ENCODE measurements around the gene MRPL49.

Gene MRPL49

DNA sequence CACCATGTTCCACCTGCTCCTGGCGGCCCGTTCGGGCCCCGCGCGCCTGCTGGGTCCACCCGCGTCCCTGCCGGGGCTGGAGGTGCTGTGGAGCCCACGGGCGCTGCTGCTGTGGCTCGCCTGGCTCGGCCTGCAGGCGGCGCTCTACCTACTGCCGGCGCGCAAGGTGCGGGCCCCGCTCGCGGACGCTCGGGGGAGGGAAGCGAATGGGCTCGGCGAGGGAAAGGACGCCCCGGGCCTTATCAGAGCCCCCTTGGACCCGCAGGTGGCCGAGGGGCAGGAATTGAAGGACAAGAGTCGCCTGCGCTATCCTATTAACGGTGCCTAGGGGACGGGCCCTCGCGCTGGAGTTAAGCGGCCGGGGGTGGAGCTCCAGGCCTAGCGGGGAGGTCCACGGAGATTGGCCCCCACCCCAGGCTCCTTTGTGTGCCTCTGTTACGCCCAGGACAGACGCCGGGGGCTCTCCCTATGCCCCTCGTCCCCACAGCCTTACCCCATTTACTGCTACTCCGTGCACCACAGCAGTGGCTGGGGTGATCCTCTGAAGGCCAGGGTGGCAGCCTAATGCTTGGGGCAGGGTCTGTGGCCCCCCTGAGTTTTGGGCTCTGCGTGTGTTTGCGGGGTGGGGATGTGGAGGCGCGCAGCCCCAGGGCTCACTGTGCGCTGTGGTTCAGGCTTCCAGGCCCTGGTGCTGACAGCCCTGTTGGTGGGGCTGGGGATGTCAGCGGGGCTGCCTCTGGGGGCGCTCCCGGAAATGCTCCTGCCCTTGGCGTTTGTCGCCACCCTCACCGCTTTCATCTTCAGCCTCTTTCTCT lies 9.4 kb upstream of the MRPL49 start:
- H3K27ac ChIP-seq (ENCODE audit: low read depth, low read length, severe bottlenecking): peak overlapping the region; percentile 16
- peak overlapping the region; percentile 81 for H3K4me3 ChIP-seq (ENCODE audit: extremely low read depth, insufficient read depth, low read length, poor library complexity, severe bottlenecking)
- WGBS, 2 experiments (ENCODE audit: insufficient coverage in 2 of 2): 2 to 3% methylated on average over 33 to 48 of the region's 57 CpGs
- H3K4me1 ChIP-seq (ENCODE audit: control insufficient read depth, insufficient read depth, low read length, poor library complexity, severe bottlenecking): peaks cover 24% of the 10 kb centered on the region
- peaks cover 33% of the 10 kb centered on the region for H3K36me3 ChIP-seq (ENCODE audit: control insufficient read depth, insufficient read depth, low read length)
- H3K9me3 ChIP-seq (ENCODE audit: control insufficient read depth, low read length): no peaks in the 10 kb centered on the region

DNA sequence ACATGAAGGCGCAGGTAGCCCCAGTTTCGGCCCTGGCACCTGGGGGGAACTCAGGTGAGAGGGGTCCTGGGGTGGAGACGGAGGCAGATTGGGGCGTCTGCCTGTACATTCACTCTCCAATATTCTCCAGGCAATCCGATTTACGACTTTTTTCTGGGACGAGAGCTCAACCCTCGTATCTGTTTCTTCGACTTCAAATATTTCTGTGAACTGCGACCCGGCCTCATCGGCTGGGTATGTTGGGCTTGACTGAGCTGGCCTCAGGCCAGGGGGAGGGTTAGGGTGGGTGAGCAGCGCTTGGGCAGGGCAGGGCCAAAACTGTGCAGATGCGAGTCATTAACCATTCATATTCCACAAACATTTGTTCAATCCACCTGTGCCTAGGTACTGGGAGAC lies 8.8 kb upstream of the MRPL49 start:
- Histone ChIP-seq H3K4me1 (ENCODE audit: control insufficient read depth, insufficient read depth, low read length, poor library complexity, severe bottlenecking) (peaks cover 24% of the 10 kb centered on the region), H3K9me3 (ENCODE audit: control insufficient read depth, low read length) (no peaks in the 10 kb centered on the region), H3K36me3 (ENCODE audit: control insufficient read depth, insufficient read depth, low read length) (peaks cover 35% of the 10 kb centered on the region), H3K4me3 (ENCODE audit: extremely low read depth, insufficient read depth, low read length, poor library complexity, severe bottlenecking) (peak overlapping the region; percentile 81), H3K27ac (ENCODE audit: low read depth, low read length, severe bottlenecking) (no peak overlapping the region)
- 91 to 92% methylated on average over 4 to 6 of the region's 14 CpGs for WGBS, 2 experiments (ENCODE audit: insufficient coverage in 2 of 2)

DNA sequence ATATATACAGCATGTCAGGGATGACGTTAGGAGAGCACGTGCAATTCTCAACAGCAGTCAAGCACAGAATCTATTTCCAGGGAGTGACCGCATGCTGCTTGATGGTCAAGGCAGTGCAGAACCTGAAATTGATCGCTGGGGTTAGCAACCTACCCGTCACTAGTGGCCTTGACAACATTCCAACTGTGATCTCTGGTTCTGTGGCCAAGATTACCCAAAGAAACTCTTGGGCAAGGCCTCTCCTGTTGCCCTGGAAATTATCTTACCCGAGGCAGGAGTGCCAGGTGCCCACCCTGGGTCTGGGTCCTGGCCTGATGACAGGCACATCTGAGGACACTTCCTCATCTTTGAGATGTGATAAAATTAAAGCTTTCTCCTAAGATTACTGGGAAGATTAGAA lies 8.3 kb upstream of the MRPL49 start:
- 92 to 96% methylated on average over 5 of the region's 6 CpGs for WGBS, 2 experiments (ENCODE audit: insufficient coverage in 2 of 2)
- peaks cover 24% of the 10 kb centered on the region for H3K4me1 ChIP-seq (ENCODE audit: control insufficient read depth, insufficient read depth, low read length, poor library complexity, severe bottlenecking)
- H3K4me3 ChIP-seq (ENCODE audit: extremely low read depth, insufficient read depth, low read length, poor library complexity, severe bottlenecking): no peak overlapping the region
- no peak overlapping the region for H3K27ac ChIP-seq (ENCODE audit: low read depth, low read length, severe bottlenecking)
- peaks cover 35% of the 10 kb centered on the region for H3K36me3 ChIP-seq (ENCODE audit: control insufficient read depth, insufficient read depth, low read length)
- no peaks in the 10 kb centered on the region for H3K9me3 ChIP-seq (ENCODE audit: control insufficient read depth, low read length)

DNA sequence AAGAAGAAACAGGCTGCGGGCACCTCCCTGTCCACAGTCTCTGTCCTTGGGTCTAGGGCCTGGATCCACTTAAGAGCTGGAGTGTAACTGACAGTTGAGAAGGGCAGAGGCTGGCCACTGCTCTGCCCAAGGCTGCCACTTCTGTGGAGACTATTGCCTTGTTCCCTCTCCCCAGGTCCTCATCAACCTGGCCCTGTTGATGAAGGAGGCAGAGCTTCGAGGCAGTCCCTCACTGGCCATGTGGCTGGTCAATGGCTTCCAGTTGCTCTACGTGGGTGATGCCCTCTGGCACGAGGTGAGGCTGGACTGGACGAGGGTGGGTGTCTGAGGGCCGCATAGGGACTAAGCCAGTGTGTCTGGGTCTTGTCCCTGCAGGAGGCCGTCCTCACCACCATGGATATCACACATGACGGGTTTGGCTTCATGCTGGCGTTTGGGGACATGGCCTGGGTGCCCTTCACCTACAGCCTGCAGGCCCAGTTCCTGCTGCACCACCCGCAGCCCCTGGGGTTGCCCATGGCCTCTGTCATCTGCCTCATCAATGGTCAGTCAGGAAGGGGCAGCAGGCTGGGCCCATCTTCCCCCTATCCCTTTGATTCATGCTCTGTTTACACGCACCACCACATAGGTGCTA lies 7.5 kb upstream of the MRPL49 start:
- no peaks in the 10 kb centered on the region for H3K9me3 ChIP-seq (ENCODE audit: control insufficient read depth, low read length)

DNA sequence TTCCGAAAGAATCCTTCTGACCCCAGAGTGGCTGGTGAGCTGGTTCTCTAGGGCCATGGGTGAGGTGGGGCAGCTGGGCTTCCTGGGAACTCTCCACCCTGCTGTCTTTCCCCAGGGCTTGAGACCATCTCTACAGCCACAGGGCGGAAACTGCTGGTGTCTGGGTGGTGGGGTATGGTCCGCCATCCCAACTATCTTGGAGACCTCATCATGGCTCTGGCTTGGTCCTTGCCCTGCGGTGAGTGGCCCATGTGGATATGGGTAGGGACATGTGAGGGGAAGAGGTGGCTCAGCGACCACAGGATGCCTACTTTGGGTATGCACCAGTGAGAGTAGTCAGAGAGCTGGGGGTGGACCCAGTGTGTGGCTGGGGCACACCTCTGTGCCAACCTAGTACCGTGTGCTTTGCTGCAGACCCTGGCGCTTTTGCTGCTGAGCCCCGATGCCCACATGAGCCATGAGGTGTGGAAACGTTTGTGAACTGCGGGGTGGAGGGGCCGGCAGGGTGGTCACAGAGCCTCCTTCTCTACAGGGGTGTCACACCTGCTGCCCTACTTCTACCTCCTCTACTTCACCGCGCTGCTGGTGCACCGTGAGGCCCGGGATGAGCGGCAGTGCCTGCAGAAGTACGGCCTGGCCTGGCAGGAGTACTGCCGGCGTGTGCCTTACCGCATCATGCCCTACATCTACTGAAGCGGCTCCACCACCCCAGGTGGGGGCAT lies 6.6 kb upstream of the MRPL49 start:
- no peak overlapping the region for H3K27ac ChIP-seq (ENCODE audit: low read depth, low read length, severe bottlenecking)
- no peaks in the 10 kb centered on the region for H3K9me3 ChIP-seq (ENCODE audit: control insufficient read depth, low read length)
- WGBS, 2 experiments (ENCODE audit: insufficient coverage in 2 of 2): 95 to 97% methylated on average over 18 of the region's 21 CpGs
- H3K36me3 ChIP-seq (ENCODE audit: control insufficient read depth, insufficient read depth, low read length): peaks cover 52% of the 10 kb centered on the region
- no peak overlapping the region for H3K4me3 ChIP-seq (ENCODE audit: extremely low read depth, insufficient read depth, low read length, poor library complexity, severe bottlenecking)
- peaks cover 24% of the 10 kb centered on the region for H3K4me1 ChIP-seq (ENCODE audit: control insufficient read depth, insufficient read depth, low read length, poor library complexity, severe bottlenecking)

More for the DNA sequence above, 7.5 kb upstream of the MRPL49 start:
- H3K27ac ChIP-seq (ENCODE audit: low read depth, low read length, severe bottlenecking): no peak overlapping the region
- H3K4me1 ChIP-seq (ENCODE audit: control insufficient read depth, insufficient read depth, low read length, poor library complexity, severe bottlenecking): peaks cover 24% of the 10 kb centered on the region
- H3K36me3 ChIP-seq (ENCODE audit: control insufficient read depth, insufficient read depth, low read length): peaks cover 43% of the 10 kb centered on the region
- WGBS, 2 experiments (ENCODE audit: insufficient coverage in 2 of 2): 95 to 96% methylated on average over 10 to 11 of the region's 11 CpGs
- H3K4me3 ChIP-seq (ENCODE audit: extremely low read depth, insufficient read depth, low read length, poor library complexity, severe bottlenecking): no peak overlapping the region

DNA sequence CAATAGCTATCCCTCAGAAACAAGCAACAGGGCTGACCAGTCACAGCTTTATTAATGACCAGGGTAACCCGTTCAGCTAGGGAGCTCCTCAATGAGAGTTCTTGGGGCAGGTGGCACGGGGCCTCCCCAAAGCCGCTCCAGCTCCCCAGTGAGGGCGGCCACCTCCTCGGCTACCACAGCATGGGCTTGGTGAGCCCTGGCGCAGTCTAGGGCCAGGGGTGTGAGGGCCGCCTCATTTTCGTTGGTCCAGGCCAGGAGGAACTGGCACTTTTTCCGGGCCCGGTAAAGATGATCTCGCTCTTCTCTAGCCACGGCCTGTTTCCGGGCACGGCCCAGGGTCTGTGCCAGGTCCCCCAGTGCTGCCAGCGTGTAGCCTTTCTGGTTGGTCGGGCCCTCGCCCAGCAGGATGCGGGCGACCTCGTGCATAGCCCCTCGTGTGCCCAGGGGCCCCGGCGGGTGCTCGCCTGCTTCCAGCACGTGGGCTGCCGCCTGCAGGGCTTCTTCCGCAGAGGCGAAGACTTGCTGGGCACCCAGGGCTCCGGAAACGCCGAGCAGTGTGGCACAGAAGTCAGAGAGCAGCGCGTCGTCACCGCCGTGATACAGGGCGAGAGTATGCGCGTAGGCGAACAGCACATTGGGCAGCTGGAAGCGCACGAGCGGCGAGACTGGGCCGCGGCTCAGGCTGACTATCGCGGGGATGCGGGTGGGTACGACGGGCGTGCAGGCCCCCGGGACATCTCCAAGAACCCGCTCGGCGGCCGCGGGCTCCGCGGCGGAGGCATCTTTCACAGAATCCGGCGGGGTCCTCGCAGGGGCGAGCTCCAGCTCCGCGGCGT lies 5.5 kb upstream of the MRPL49 start:
- WGBS, 2 experiments (ENCODE audit: insufficient coverage in 2 of 2): 36 to 39% methylated on average over 62 to 68 of the region's 68 CpGs
- H3K9me3 ChIP-seq (ENCODE audit: control insufficient read depth, low read length): no peaks in the 10 kb centered on the region
- H3K4me3 ChIP-seq (ENCODE audit: extremely low read depth, insufficient read depth, low read length, poor library complexity, severe bottlenecking): peak overlapping the region; percentile 85
- H3K27ac ChIP-seq (ENCODE audit: low read depth, low read length, severe bottlenecking): peak overlapping the region; percentile 71
- peaks cover 23% of the 10 kb centered on the region for H3K4me1 ChIP-seq (ENCODE audit: control insufficient read depth, insufficient read depth, low read length, poor library complexity, severe bottlenecking)
- H3K36me3 ChIP-seq (ENCODE audit: control insufficient read depth, insufficient read depth, low read length): peaks cover 57% of the 10 kb centered on the region

DNA sequence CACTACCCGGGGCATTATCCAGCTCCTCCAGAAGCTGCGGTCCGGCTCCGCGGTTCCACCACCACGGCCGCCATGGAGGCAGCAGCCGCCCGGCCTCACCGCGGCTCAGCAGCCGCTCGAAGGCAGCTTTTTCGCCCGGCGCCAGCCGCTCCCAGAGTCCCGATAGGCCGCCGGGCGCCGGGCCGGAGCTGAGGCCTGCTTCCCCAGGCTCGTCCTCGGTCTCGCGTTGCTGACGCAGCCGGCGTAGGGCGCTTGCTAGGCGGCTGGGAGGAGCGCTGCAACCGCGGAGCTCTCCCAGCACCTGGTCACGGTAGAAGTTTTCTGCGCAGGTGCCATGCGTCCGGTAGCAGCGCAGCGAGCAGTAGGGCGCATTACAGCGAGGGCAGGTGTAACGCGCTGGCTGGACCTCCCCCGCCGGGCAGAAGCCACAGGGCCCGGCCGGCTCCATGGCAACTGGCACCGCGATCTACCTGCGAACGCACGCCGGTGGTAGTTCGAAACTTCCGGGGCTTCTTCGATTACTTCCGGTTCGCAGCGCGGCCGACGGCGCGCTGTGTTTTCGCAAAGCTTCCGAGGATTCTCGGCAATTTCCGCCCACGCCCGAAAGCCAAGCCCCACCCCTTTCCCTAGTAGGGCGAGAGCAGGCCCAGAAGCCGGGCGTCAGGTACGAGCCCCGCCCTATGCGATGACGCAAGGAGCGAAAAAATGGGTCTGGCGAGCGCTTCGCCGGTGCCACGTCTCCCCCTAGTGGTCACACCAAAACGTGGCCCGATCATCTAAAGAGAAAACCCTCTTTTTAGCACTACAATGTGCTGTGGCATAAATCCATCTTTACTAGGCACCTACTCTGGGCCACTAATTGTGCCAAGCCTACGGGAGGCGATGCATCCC lies 4.7 kb upstream of the MRPL49 start, which contains the start of gene ZNHIT2:
Gene ZNHIT2 (minus strand): TSS at position 496 of the 891 bp plus-strand sequence. CDS start 48 bp downstream, at position 448.
- H3K4me3 ChIP-seq (ENCODE audit: extremely low read depth, insufficient read depth, low read length, poor library complexity, severe bottlenecking): peak within 1 kb of the TSS; percentile 85
- WGBS, 2 experiments (ENCODE audit: insufficient coverage in 2 of 2): 1% methylated on average over 80 to 88 of the region's 89 CpGs
- H3K27ac ChIP-seq (ENCODE audit: low read depth, low read length, severe bottlenecking): peak within 1 kb of the TSS; percentile 71
- H3K9me3 ChIP-seq (ENCODE audit: control insufficient read depth, low read length): no peaks in the 10 kb centered on the region
- H3K36me3 ChIP-seq (ENCODE audit: control insufficient read depth, insufficient read depth, low read length): peaks cover 57% of the 10 kb centered on the region
- peaks cover 23% of the 10 kb centered on the region for H3K4me1 ChIP-seq (ENCODE audit: control insufficient read depth, insufficient read depth, low read length, poor library complexity, severe bottlenecking)

DNA sequence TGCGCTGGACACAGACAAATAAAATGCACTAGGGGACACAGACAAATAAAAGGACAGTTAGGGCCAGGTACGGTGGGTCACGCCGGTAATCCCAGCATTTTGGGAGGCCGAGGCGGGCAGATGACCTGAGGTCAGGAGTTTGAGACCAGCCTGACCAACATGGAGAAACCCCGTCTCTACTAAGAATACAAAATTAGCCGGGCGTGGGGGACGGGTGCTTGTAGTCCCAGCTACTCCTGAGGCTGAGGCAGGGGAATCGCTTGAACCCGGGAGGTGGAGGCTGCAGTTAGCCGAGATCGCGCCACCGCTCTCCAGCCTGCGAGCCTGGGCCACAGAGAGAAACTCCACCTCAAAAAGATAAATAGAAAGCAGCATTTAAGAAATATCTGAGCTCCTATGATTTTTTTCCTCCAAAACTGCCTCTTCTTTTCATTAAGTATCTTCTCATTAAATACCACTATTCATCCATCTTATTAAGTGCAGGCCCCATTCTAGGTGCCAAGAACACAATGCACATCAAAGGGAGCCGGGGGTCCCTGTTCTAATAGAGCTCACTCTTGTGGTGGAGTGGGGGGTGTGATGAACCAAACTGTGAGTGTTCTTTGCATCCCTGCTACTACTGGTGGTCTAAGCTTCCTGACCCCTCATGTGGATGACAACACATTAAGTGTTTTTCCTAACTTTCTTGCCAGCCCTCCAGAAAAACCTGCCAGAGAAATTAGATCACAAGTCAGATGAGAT lies 3.9 kb upstream of the MRPL49 start:
- Histone ChIP-seq H3K36me3 (ENCODE audit: control insufficient read depth, insufficient read depth, low read length) (peaks cover 60% of the 10 kb centered on the region), H3K9me3 (ENCODE audit: control insufficient read depth, low read length) (no peaks in the 10 kb centered on the region), H3K4me1 (ENCODE audit: control insufficient read depth, insufficient read depth, low read length, poor library complexity, severe bottlenecking) (peaks cover 17% of the 10 kb centered on the region), H3K4me3 (ENCODE audit: extremely low read depth, insufficient read depth, low read length, poor library complexity, severe bottlenecking) (peak overlapping the region; percentile 85), H3K27ac (ENCODE audit: low read depth, low read length, severe bottlenecking) (peak overlapping the region; percentile 53)
- WGBS, 2 experiments (ENCODE audit: insufficient coverage in 2 of 2): 89 to 90% methylated on average over 16 of the region's 18 CpGs

Data from mesodermal cell (in vitro differentiated cells).